ENCODE data around the gene CTNNA3. TPM values are rescaled to one million over a fixed set of nuclear protein-coding genes. Genes with fewer than 3 reads are reported as not detected.

CTNNA3 gene
- polyA plus RNA-seq, 1 donor from 2014 or later, result 0.14 TPM

GRCh38 chr10:66378117-66378876, 1317.7 kb downstream of the CTNNA3 start:
- no peaks in the 10 kb centered on the region for H3K27me3 ChIP-seq (ENCODE audit: insufficient read depth, low read depth, low read length)
- H3F3A ChIP-seq (ENCODE audit: insufficient read depth, low read length, poor library complexity, severe bottlenecking), result no peaks in the 10 kb centered on the region
- no peak overlapping the region for H3K4me2 ChIP-seq (ENCODE audit: low read length)
- no peaks in the 10 kb centered on the region for H3K79me2 ChIP-seq (replicated peaks; ENCODE audit: insufficient read depth, low read length)
- no peak overlapping the region for H2AFZ ChIP-seq (ENCODE audit: low read depth, low read length)
- H3K36me3 ChIP-seq (ENCODE audit: insufficient read depth, low read length), result no peaks in the 10 kb centered on the region
- TF ChIP-seq CTCF (IDR thresholded peaks at IDR 0.05; ENCODE audit: poor library complexity, severe bottlenecking), result no peak
- TF ChIP-seq EP300 (conservative IDR thresholded peaks at IDR 0.05; ENCODE audit: poor library complexity, severe bottlenecking), result no peak
- no peak for TF ChIP-seq POLR2AphosphoS5 (IDR thresholded peaks at IDR 0.05)
- TF ChIP-seq MXI1 (conservative IDR thresholded peaks at IDR 0.05; ENCODE audit: poor library complexity, severe bottlenecking), result no peak
- TF ChIP-seq RAD21 (conservative IDR thresholded peaks at IDR 0.05), result no peak
- no peak for TF ChIP-seq TAF1 (IDR thresholded peaks at IDR 0.05; ENCODE audit: low read depth)
- TF ChIP-seq SMC3 (conservative IDR thresholded peaks at IDR 0.05; ENCODE audit: poor library complexity), result no peak
- no peak for TF ChIP-seq REST (IDR thresholded peaks at IDR 0.05; ENCODE audit: borderline replicate concordance)
- TF ChIP-seq EZH2 (IDR thresholded peaks at IDR 0.05; ENCODE audit: borderline replicate concordance, insufficient read depth, low read length, poor library complexity, severe bottlenecking), result no peak
- no peaks in the 10 kb centered on the region for H3K9me3 ChIP-seq (ENCODE audit: low read length)
- H3K9ac ChIP-seq (ENCODE audit: low read length), result no peak overlapping the region
- no peak overlapping the region for H3K27ac ChIP-seq (ENCODE audit: low read length)
- no peak overlapping the region for H3K4me3 ChIP-seq (ENCODE audit: low read length)
- no peaks in the 10 kb centered on the region for H3K9me2 ChIP-seq (ENCODE audit: insufficient read depth, low read length)
- no peaks in the 10 kb centered on the region for H4K20me1 ChIP-seq (ENCODE audit: insufficient read depth)

GRCh38 chr10:66368146-66368545, 1327.8 kb downstream of the CTNNA3 start:
- no peak overlapping the region for H3K27ac ChIP-seq (ENCODE audit: low read length)
- H3K9me3 ChIP-seq (ENCODE audit: low read length), result no peaks in the 10 kb centered on the region
- H2AFZ ChIP-seq (ENCODE audit: low read depth, low read length), result no peak overlapping the region
- H4K20me1 ChIP-seq (ENCODE audit: insufficient read depth), result no peaks in the 10 kb centered on the region
- H3F3A ChIP-seq (ENCODE audit: insufficient read depth, low read length, poor library complexity, severe bottlenecking), result no peaks in the 10 kb centered on the region
- TF ChIP-seq CTCF (IDR thresholded peaks at IDR 0.05; ENCODE audit: poor library complexity, severe bottlenecking) (no peak), TAF1 (IDR thresholded peaks at IDR 0.05; ENCODE audit: low read depth) (no peak), MXI1 (conservative IDR thresholded peaks at IDR 0.05; ENCODE audit: poor library complexity, severe bottlenecking) (no peak), EZH2 (IDR thresholded peaks at IDR 0.05; ENCODE audit: borderline replicate concordance, insufficient read depth, low read length, poor library complexity, severe bottlenecking) (no peak), POLR2AphosphoS5 (IDR thresholded peaks at IDR 0.05) (no peak), SMC3 (conservative IDR thresholded peaks at IDR 0.05; ENCODE audit: poor library complexity) (no peak), RAD21 (conservative IDR thresholded peaks at IDR 0.05) (no peak), EP300 (conservative IDR thresholded peaks at IDR 0.05; ENCODE audit: poor library complexity, severe bottlenecking) (no peak), REST (IDR thresholded peaks at IDR 0.05; ENCODE audit: borderline replicate concordance) (no peak)
- no peaks in the 10 kb centered on the region for H3K36me3 ChIP-seq (ENCODE audit: insufficient read depth, low read length)
- H3K9me2 ChIP-seq (ENCODE audit: insufficient read depth, low read length), result no peaks in the 10 kb centered on the region
- H3K27me3 ChIP-seq (ENCODE audit: insufficient read depth, low read depth, low read length), result no peaks in the 10 kb centered on the region
- no peak overlapping the region for H3K9ac ChIP-seq (ENCODE audit: low read length)
- no peak overlapping the region for H3K4me2 ChIP-seq (ENCODE audit: low read length)
- no peaks in the 10 kb centered on the region for H3K79me2 ChIP-seq (replicated peaks; ENCODE audit: insufficient read depth, low read length)
- H3K4me3 ChIP-seq (ENCODE audit: low read length), result no peak overlapping the region
